Stomach (tissue), 4 donors: ENCODE results near the gene ITPRIP.

Experiments used
- EP300 ChIP-seq: sonication (generic); formaldehyde crosslinking; IDR thresholded peaks from one replicate; pipeline ENCODE4 v1.6.1; 2017; ENCODE audit warnings: antibody characterized with exemption
- POLR2A ChIP-seq, 4 donors: fragments of 450-650 bp; IDR thresholded peaks; one replicate each; pipeline ENCODE4 v1.6.1; 2016; ENCODE audit warnings: antibody characterized with exemption in 4 of 4, control low read depth in 2 of 4, mild to moderate bottlenecking in 1 of 4, moderate library complexity in 1 of 4
- TF ChIP-seq, protein P1 (sequence below), 7 experiments: fragments of 450-650 bp in 4 of 7; fragments of 200-600 bp in 3 of 7; sonication (generic) in 3 of 7; IDR thresholded peaks; one replicate each; pipeline ENCODE4 v1.5.1; 2016 to 2019; ENCODE audit warnings: antibody characterized with exemption in 7 of 7, control low read depth in 2 of 7, mild to moderate bottlenecking in 1 of 7

DNA sequence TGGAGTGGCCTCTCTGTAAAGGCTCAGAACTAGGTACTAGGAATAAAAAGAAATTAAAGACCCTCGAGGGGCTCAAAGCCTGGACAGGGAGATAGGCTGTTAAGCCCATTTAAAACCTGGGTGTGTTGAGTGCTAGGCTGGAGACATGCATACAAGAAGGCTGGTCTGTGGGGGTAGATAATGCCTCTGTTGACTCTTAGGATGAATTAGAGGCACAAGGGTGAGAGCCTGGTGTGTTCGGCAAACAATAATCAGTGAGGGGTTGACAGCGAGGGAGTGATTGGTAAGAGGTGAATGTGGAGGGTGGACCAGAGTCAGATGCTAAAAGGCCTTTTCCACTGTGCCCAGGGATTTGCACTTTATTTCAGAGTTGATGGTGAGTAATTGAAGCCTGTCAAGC is 56.6 kb downstream of the ITPRIP start:
- TF ChIP-seq, protein P1, sequence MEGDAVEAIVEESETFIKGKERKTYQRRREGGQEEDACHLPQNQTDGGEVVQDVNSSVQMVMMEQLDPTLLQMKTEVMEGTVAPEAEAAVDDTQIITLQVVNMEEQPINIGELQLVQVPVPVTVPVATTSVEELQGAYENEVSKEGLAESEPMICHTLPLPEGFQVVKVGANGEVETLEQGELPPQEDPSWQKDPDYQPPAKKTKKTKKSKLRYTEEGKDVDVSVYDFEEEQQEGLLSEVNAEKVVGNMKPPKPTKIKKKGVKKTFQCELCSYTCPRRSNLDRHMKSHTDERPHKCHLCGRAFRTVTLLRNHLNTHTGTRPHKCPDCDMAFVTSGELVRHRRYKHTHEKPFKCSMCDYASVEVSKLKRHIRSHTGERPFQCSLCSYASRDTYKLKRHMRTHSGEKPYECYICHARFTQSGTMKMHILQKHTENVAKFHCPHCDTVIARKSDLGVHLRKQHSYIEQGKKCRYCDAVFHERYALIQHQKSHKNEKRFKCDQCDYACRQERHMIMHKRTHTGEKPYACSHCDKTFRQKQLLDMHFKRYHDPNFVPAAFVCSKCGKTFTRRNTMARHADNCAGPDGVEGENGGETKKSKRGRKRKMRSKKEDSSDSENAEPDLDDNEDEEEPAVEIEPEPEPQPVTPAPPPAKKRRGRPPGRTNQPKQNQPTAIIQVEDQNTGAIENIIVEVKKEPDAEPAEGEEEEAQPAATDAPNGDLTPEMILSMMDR (IDR thresholded peaks at IDR 0.05), result no peak
- TF ChIP-seq POLR2A (IDR thresholded peaks at IDR 0.05), result no peak
- no peak for TF ChIP-seq EP300
